Right forelimb (tissue), 1 donor: ENCODE results near the gene YBEY.
"Not testable (repeated sequence)": the region's sequence is repeated elsewhere in the genome, so short reads cannot be mapped to it uniquely, and the experiment has no call there.

ENCODE experiments used
- DNase-seq: peaks from one replicate; pipeline ENCODE4 v3.0.0-alpha.2; 2018

Gene YBEY, protein sequence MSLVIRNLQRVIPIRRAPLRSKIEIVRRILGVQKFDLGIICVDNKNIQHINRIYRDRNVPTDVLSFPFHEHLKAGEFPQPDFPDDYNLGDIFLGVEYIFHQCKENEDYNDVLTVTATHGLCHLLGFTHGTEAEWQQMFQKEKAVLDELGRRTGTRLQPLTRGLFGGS

DNA sequence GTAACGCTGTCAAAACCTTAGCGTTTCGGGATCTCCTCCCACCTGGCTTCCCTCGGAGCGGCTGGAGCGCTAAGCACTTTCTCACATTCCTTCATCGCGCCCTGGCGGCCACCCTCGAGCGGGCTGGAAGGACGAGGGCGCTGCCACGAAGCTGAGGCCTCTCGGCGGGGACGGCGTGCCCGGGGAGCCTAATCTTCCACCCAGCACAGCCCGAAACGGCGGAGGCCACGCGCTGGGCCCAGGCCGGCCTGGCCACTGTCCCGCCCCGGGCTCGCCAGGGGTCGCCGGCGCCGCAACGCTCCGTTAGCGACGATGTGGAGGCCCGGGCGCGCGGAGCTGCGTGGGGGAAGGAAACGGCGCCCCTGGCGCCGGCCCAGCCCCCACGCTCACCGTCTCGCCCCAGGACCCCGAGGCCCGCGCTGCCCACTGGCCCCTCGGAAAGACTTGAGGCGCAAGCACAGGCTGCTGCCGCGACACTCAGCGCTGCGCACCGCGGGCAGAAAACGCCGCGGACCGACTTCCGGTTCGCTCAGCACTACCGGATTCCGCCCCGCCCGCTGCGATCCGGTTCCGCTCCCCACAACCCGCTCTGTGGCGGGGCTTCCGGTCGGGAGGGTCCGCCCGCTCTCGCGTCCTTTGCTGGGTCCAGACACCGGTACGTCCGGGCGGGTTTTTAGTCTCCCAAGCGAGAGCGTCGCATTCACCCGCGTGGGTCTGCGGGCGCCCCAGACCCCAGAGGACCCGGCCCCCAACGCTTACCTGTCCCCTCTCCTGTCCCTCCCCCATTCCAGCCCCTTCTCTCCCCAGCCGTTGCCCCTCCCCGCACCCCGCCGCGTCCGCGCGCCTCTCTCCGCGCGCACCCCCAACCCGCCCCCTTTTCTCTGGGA lies at the start of gene YBEY:
YBEY (plus strand) TSS at position 582 of the 887 bp plus-strand sequence. CDS start 572 bp downstream, outside the sequence.
- DNase-seq: peak; percentile 95

DNA sequence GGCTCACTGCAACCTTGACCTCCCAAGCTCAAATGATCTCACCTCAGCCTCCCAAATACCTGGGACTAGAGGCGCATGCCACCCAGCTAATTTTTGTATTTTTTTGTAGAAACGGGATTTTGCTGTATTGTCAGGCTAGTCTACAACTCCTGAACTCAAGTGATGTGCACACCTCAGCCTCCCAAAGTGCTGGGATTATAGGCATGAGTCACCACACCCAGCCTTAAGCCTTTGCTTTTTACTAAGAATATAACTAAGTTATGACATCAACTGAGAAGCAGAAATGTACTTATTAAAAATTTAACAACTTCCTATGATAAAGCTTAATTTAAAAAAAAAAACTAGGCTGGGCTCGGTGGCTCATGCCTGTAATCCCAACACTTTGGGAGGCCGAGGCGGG lies 48.7 kb upstream of the YBEY start:
- DNase-seq: no peak

DNA sequence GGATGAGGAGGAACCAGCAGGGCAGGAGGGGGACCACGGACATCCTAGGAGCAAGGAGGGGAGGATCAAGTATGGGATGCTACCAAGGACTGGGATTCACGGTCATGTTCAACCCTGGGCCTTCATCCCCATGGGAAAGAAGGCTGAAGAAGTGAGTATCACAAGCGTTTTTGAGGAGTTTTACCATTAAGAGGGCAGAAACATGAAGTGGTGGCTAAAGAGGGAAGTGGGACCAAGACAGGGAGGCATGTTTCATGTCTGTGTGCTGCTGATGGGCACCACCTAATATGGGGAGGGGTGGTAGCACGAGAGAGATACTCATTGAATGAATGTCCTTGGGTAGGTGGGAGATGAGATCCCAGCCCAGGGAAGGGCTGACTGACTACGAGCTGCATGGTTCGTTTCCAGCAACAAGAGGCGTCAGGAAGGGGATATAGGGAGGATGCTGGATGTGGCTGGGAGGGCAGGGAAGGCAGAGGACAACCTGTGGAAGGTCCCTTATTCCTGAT lies 46.3 kb upstream of the YBEY start:
- no peak for DNase-seq

GRCh38 chr21:46241577-46241976 lies 44.6 kb upstream of the YBEY start:
- DNase-seq: not testable (repeated sequence)

GRCh38 chr21:46243325-46243724 lies 42.8 kb upstream of the YBEY start:
- no peak for DNase-seq

DNA sequence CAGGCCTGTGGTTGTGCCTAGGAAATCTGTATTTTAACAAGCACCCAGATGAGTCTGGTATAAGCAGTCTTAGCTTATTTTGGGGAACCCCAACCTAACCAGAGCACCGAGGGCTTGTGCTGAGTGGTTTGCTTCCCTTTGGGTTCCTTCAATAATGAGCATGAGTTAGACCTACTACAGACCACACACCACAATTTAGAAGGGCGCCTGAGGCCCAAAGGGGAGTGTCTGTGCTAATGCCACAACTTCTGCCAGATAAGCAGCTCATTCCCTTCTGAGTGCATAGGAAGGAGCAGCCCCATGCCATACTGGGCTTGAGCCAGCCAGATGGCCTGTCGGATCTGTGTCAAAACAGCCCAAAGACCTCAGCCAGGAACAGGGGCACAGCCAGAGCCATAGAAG lies 42.2 kb upstream of the YBEY start:
- no peak for DNase-seq

DNA sequence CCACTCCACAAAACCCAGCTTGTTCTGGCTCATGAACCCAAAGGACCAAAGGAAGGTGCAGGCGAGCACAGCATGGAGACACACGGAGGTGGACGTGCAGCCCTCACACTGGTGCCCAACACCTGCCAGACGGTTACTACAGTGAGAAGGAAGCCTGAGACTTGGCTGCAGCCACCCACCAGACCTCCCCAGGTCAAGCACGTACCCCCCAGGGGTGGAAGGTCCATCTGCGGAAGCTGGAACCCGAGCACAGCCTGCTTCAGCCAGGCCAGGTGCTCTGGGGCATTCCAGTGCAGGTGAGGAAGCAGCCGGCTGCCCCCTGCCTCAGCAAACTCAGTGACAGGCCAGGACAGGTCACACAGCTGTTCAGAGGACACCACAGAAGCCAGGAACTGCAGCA lies 41.5 kb upstream of the YBEY start:
- no peak for DNase-seq

- DNase-seq: no peak
Observed at GRCh38 chr21:46245213-46245915, 40.8 kb upstream of the YBEY start.

DNA sequence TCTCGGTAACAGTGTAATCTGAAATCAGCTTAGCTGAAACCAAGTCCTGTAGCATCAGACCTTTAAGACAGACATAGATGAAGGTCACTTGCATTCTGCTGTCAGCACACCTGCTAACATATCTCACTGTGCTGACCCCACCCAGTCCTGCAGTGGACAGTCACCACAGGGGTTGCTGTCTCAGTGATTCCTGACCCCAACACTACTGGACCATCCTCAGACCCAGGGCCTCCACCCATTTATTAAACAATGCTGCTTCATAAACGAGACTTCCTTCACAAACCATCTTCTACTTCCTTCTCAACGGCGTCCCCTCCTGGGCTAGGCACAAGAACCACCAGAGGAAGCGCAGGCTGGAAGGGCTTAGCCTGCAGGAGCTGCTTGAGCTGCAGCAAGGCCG lies 39.8 kb upstream of the YBEY start:
- no peak for DNase-seq

GRCh38 chr21:46247699-46248421 lies 38.3 kb upstream of the YBEY start:
- DNase-seq: no peak

- no peak for DNase-seq
Observed at GRCh38 chr21:46248422-46248782, 37.7 kb upstream of the YBEY start.

DNA sequence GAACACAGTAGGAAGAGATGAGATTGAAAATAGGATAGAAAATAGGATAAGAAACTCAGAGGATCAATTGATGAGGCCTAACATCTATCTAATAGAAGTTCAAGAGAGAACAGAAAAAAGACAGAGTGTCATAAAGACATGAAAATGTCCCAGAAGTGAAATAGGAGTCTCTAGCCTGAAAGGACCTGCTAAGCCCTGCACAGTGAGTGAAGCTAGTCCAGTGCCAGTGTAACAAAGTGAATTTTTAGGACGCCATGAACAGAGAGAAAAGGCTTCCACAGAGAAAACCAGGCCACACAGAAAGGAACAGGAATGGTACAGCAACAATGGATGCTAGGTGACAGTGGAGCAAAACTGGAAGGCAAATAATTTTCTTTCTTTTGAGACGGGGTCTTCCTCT lies 37.3 kb upstream of the YBEY start:
- no peak for DNase-seq

GRCh38 chr21:46250146-46250725 lies 35.9 kb upstream of the YBEY start:
- no peak for DNase-seq

- no peak for DNase-seq
Observed at GRCh38 chr21:46252840-46253239, 33.3 kb upstream of the YBEY start.

DNA sequence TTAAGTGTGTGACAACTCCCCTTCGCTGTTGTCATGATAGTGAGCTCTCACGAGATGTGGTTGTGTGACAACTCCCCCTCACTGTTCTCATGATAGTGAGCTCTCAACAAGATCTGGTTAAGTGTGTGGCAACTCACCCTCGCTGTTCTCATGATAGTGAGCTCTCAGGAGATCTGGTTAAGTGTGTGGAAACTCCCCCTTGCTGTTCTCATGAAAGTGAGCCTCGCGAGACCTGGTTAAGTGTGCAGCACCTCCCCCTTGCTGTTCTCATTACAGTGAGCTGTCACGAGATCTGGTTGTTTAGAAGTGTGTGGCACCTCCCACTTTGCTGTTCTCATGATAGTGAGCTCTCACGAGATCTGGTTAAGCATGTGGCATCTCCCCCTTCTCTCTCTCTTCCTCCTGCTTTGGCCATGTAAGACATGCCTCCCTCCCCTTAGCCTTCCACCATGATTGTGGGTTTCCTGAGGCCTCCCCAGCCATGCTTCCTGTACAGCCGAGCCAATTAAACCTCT lies 32.5 kb upstream of the YBEY start:
- DNase-seq: no peak

GRCh38 chr21:46254208-46254975 lies 31.8 kb upstream of the YBEY start:
- no peak for DNase-seq

GRCh38 chr21:46255166-46255565 lies 31.0 kb upstream of the YBEY start:
- DNase-seq: no peak

GRCh38 chr21:46255758-46256337 lies 30.3 kb upstream of the YBEY start:
- DNase-seq: no peak

DNA sequence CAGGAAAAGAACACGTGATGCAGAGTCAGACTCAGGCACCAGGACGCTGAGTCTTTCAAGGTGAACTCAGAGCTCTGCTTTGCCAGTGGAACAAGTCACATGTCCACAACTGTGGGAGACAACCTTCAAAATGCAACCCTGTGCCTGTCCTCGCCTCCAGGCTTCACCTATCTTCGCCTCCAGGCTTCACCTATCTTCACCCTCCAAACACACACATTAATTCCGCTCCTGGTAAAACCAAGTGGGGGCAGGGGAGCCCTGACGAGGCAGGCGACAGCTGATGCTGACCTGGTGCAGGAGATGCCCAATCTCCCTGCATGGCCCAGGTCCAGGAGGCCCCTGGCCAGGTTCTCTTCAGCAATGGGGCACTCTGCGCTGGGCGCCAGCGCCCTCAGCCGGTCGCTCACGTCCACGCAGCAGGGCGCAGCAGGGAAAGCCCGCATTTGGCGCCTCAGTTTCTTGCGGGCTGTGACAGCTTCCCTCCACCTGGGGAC lies 29.6 kb upstream of the YBEY start:
- DNase-seq: no peak

DNA sequence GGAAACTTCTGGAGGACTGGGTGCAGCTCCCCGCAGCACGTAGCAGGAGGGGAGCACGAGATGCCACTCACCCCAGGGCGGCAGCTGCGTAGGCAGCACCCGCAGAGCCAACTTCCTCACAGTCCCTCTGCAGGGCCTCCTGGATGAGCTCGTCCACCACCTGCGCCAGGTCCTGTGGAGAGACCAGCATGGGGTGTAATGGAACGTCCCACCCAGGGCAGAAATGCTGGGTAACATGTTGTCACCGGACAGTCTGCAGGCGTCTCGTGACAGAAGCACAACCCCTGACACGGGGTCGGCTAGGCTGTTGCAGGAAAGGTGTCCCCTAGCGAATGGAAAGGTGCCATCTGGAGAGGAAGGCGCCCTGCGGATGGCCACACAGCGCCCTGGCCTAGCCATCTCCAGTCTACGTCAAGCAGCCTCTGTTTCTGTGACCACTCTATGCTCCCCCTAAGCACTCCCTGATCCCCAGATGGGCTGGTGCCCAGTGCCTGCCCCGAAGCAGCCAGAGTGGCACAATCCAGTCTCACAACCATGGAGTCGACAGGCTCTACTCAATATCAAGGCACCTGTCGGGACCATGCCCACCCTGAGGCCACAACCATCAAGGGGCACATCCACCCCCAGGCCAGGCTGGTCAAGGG lies 22.0 kb upstream of the YBEY start:
- DNase-seq: no peak
